Thyroid gland (tissue), 4 donors: ENCODE measurements around the gene IFIT3. TPM values are rescaled to one million over a fixed set of nuclear protein-coding genes. Genes with fewer than 3 reads are reported as not detected.

ENCODE experiments used
- DNase-seq, 2 donors: peaks; one replicate each; pipeline ENCODE4 v3.0.0-alpha.2; 2019
- H3K27ac ChIP-seq, 3 donors: fragments of 200-600 bp; sonication (generic); 1 replicate in 2 of 3; 2 replicates in 1 of 3; pipeline ENCODE4 v1.5.1; 2016 to 2019; ENCODE audit warnings: mild to moderate bottlenecking in 1 of 3, moderate library complexity in 1 of 3
- H3K27me3 ChIP-seq: fragments of 200-600 bp; sonication (generic); one replicate; pipeline ENCODE4 v1.5.1; 2019
- H3K36me3 ChIP-seq, 2 donors: fragments of 200-600 bp; sonication (generic); one replicate each; pipeline ENCODE4 v1.5.1; 2016 to 2019
- H3K4me1 ChIP-seq, 2 donors: fragments of 200-600 bp; sonication (generic); one replicate each; pipeline ENCODE4 v1.5.1; 2017 to 2019
- H3K4me3 ChIP-seq, 3 donors: fragments of 200-600 bp; sonication (generic); replicated peaks in 1 of 3; 1 replicate in 2 of 3; 2 replicates in 1 of 3; pipeline ENCODE4 v1.5.1; 2016; ENCODE audit warnings: mild to moderate bottlenecking in 1 of 3
- H3K9me3 ChIP-seq: fragments of 200-600 bp; sonication (generic); one replicate; pipeline ENCODE4 v1.5.1; 2017
- POLR2A ChIP-seq, 2 donors: fragments of 450-650 bp; IDR thresholded peaks; one replicate each; pipeline ENCODE4 v1.6.1; 2017; ENCODE audit warnings: antibody characterized with exemption in 2 of 2, mild to moderate bottlenecking in 2 of 2, moderate library complexity in 1 of 2
- WGBS, 2 donors: methylation state at CpG; one replicate each; pipeline ENCODE4 v1.1.5; 2017; 5-methylcytosine and 5-hydroxymethylcytosine counted together
- intact Hi-C: fragments of 100-400 bp; cut with DNase I; formaldehyde crosslinking; loops from one replicate; pipeline ENCODE4 v1.15.1; 2023
- total RNA-seq, 4 donors: library from RNA; depleted of rRNA; stranded (reverse); fragments of >200 nt; gene quantifications; one replicate each; pipeline ENCODE4 v1.2.3, GENCODE V29; 2016
- TF ChIP-seq, protein P1 (sequence below), 6 experiments: fragments of 200-600 bp in 3 of 6; fragments of 450-650 bp in 3 of 6; sonication (generic) in 3 of 6; IDR thresholded peaks; one replicate each; pipeline ENCODE4 v1.5.1; 2016 to 2019; ENCODE audit warnings: antibody characterized with exemption in 6 of 6, mild to moderate bottlenecking in 2 of 6, inconsistent platforms in 1 of 6, moderate library complexity in 1 of 6

Gene IFIT3
- total RNA-seq, 4 donors from 2014 or later = 5.9 to 11.4 (median 8.8) TPM

DNA sequence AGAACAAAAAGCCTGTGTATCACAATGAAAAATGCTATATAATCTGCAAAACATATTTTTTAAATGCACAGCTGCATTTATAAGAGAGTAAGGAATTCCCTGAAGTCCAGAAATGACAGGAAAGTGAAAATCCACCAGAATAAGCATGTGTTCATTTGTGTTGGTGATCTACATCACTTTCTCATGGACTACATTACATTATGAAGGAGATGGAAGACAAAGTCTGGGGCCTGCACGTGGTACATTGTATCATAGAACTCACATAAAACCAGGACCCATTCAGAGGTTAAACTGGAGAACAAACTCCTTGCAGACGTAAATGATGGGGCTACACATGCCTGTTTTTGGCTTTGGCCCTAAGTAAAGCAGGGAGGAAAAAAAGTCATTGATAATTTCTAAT is 16.4 kb downstream of the IFIT3 start:
- H3K36me3 ChIP-seq = peaks cover 0 to 5% of the 10 kb centered on the region in 2 donors
- DNase-seq = no peak
- WGBS, 2 donors = 72 to 78% methylated on average over 2 of the region's 2 CpGs

DNA sequence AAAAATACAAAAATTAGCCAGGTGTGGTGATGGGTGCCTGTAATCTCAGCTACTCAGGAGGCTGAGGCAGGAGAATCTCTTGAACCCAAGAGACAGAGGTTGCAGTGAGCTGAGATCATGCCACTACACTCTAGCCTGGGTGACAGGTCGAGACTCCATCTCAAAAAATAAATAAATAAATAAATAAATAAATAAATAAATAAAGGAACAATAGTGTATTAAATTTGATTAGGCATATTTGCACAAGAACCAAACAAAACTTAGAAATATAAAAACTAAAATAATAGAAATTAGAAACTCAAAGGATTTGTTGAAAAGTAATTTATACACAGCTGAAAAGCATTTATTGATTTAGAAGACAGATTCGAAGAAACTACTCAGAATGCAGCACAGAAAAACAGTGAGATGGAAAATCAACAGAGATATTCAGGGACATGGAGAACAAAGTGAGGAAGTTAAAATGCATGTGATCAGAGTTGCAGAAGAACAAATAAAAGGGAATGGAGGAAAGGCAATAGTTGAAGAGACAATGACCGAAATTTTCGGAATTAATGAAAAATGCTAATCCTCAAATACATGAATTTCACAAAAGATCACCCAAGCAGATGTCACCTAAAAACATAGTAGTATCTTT is 17.7 kb downstream of the IFIT3 start:
- TF ChIP-seq, protein P1, sequence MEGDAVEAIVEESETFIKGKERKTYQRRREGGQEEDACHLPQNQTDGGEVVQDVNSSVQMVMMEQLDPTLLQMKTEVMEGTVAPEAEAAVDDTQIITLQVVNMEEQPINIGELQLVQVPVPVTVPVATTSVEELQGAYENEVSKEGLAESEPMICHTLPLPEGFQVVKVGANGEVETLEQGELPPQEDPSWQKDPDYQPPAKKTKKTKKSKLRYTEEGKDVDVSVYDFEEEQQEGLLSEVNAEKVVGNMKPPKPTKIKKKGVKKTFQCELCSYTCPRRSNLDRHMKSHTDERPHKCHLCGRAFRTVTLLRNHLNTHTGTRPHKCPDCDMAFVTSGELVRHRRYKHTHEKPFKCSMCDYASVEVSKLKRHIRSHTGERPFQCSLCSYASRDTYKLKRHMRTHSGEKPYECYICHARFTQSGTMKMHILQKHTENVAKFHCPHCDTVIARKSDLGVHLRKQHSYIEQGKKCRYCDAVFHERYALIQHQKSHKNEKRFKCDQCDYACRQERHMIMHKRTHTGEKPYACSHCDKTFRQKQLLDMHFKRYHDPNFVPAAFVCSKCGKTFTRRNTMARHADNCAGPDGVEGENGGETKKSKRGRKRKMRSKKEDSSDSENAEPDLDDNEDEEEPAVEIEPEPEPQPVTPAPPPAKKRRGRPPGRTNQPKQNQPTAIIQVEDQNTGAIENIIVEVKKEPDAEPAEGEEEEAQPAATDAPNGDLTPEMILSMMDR (IDR thresholded peaks at IDR 0.05) = no peak
- TF ChIP-seq POLR2A (IDR thresholded peaks at IDR 0.05) = no peak
- intact Hi-C loops = no loop called here
- WGBS, 2 donors = 92 to 96% methylated on average over 4 of the region's 4 CpGs
- DNase-seq = no peak
- no peak overlapping the region for H3K4me3 ChIP-seq
- H3K9me3 ChIP-seq = no peaks in the 10 kb centered on the region
- no peaks in the 10 kb centered on the region for H3K27me3 ChIP-seq
- H3K27ac ChIP-seq = no peak overlapping the region
- H3K4me1 ChIP-seq = peaks cover 0 to 27% of the 10 kb centered on the region in 2 donors
- H3K36me3 ChIP-seq = no peaks in the 10 kb centered on the region

More for the DNA sequence above, 16.4 kb downstream of the IFIT3 start:
- TF ChIP-seq, protein P1 (IDR thresholded peaks at IDR 0.05) = no peak
- TF ChIP-seq POLR2A (IDR thresholded peaks at IDR 0.05) = no peak
- H3K4me3 ChIP-seq = no peak overlapping the region
- intact Hi-C loops = no loop called here
- H3K9me3 ChIP-seq = no peaks in the 10 kb centered on the region
- peaks cover 0 to 23% of the 10 kb centered on the region in 2 donors for H3K4me1 ChIP-seq
- no peaks in the 10 kb centered on the region for H3K27me3 ChIP-seq
- H3K27ac ChIP-seq = no peak overlapping the region

DNA sequence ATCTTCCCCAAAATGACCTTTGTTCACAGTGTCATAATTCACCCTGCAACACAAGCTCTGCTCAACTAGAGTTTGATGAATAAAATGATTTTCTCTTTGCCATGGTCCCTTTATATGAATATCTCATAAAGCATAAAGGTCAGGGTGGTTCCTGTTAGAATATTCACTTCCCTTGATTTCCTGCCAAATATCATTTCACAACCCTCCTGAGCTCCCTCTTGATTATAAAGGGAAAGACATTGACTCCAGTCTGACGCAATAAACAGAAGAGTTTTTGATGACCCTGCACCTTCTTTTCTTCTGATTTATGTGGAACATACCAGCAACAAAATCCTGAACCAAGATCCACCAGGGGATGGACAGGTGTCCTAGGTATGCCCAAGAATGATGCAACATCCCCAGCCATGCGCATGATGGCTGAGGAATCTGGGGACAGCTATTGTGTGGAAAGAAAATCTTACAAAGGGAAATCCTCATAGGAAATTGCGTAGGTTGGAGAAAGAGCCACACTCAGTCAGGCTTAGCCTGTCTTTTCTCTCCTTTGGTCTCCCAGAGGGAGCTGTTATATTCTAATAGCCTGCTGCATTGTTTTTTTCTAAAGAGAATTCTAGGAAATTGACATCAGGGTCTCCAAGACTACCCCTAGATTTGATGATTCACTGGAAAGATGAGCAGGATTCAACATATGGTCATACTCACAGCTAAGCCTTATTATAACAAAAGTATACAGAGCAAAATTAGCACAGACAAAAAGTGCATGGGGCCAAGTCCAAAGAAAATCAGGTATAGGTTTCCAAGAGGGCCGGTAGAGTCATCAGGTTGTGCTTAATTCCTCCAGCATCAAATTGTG is 18.8 kb downstream of the IFIT3 start:
- no peaks in the 10 kb centered on the region for H3K9me3 ChIP-seq
- no peak overlapping the region for H3K4me3 ChIP-seq
- no peaks in the 10 kb centered on the region for H3K36me3 ChIP-seq
- peak overlapping the region in 1 of 3 donors; percentile 31 for H3K27ac ChIP-seq
- H3K4me1 ChIP-seq = peaks cover 9 to 38% of the 10 kb centered on the region in 2 donors
- no peak for DNase-seq
- no peaks in the 10 kb centered on the region for H3K27me3 ChIP-seq
- 72 to 83% methylated on average over 4 of the region's 4 CpGs for WGBS, 2 donors
- intact Hi-C loops = no loop called here
- no peak for TF ChIP-seq POLR2A (IDR thresholded peaks at IDR 0.05)
- TF ChIP-seq, protein P1 (IDR thresholded peaks at IDR 0.05) = no peak

DNA sequence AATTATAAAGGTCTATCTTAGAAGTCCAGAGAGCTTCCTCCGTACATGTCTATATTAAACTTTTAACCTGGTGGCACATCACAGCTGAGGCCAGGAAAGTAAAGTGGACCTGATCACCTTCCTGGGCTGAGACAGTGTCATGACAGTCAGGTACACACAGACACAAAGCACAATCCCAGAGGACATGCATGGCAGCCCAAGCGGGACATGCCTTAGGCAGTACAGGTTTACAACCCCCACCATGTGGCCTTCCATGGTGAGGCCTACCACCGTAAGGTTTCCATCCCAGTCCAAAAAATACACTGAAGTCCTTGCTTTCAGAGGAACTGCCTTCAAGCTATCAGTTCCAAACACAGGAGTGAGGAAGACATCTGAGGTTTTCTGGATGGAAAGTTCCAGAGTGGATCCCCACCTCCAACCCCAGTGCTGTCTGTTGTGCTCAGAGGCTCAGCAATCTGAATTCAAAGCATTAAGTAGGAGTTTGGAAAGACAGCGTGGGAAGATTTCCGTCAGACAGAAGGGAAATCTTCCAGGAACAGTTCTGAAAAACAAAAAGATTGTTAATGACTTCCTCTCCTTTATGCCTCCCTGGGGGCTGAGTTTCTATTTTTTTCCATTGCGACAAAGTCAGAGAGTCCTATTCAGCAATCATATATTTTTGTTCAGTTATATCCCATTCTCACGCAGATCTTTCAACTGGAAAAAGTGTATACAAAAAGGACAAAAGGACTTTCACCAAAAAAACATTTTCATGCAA is 20.1 kb downstream of the IFIT3 start:
- Histone ChIP-seq H3K4me1 (peaks cover 14 to 46% of the 10 kb centered on the region in 2 donors), H3K36me3 (no peaks in the 10 kb centered on the region), H3K9me3 (no peaks in the 10 kb centered on the region), H3K27ac (peak overlapping the region in 2 of 3 donors; percentile 31 to 58), H3K4me3 (no peak overlapping the region), H3K27me3 (no peaks in the 10 kb centered on the region)
- intact Hi-C loops = no loop called here
- 77 to 83% methylated on average over 7 of the region's 7 CpGs for WGBS, 2 donors
- TF ChIP-seq, protein P1 (IDR thresholded peaks at IDR 0.05) = no peak
- TF ChIP-seq POLR2A (IDR thresholded peaks at IDR 0.05) = no peak
- no peak for DNase-seq
